Measurements from ENCODE around the gene ADAMTS8. TPM values are rescaled to one million over a fixed set of nuclear protein-coding genes. Genes with fewer than 3 reads are reported as not detected.

Gene ADAMTS8
- total RNA-seq, 1 experiment from 2014 or later = 0.15 TPM

- no peak; the same call in 1 of the 2 replicates for ATAC-seq
Measured at GRCh38 chr11:130370845-130371590, 57.4 kb downstream of the ADAMTS8 start.

GRCh38 chr11:130369713-130370112 is 58.7 kb downstream of the ADAMTS8 start:
- no peaks in the 10 kb centered on the region for H3K9me3 ChIP-seq (ENCODE audit: control insufficient read depth, insufficient read depth, low read depth, low read length)
- no peaks in the 10 kb centered on the region for H3K36me3 ChIP-seq (ENCODE audit: control insufficient read depth, insufficient read depth, low read length)
- in situ Hi-C loops (cut with HindIII; ENCODE audit: low pct_unique_long_range_greater_than_20kb, low sequenced_read_pairs) = no loop called here
- intact Hi-C loops (cut with micrococcal nuclease; ENCODE audit: unreplicated experiment) = no loop called here
- DNase-seq (ENCODE audit: low read depth, low spot score) (no peak), ATAC-seq (no peak)
- TF ChIP-seq TCF7L2 (IDR thresholded peaks at IDR 0.05; ENCODE audit: low read depth, low read length) (no peak), CTCF (IDR thresholded peaks at IDR 0.05) (no peak), POLR2AphosphoS5 (IDR thresholded peaks at IDR 0.05; ENCODE audit: low read depth, low read length) (no peak), SIN3A (IDR thresholded peaks at IDR 0.05; ENCODE audit: borderline replicate concordance, insufficient read depth, low read depth, low read length) (no peak), REST (IDR thresholded peaks at IDR 0.05; ENCODE audit: insufficient read depth in 1 of 2, low read depth in 2 of 2, low read length in 1 of 2) (no peak)
- H3K4me3 ChIP-seq (ENCODE audit: low read depth in 2 of 2, low read length in 2 of 2) = no peak overlapping the region
- no peaks in the 10 kb centered on the region for H3K4me1 ChIP-seq (ENCODE audit: control insufficient read depth, insufficient read depth, low read length)
- H3K27me3 ChIP-seq (ENCODE audit: control insufficient read depth, insufficient read depth, low read length) = peaks cover 9% of the 10 kb centered on the region; the same call in 1 of the 2 replicates
- BruUV-seq (replicated peaks) = no TSS peak
- ChIA-PET POLR2A (no interaction called here), CTCF (no interaction called here)
- no peak overlapping the region for H3K27ac ChIP-seq (ENCODE audit: low read length)

More at GRCh38 chr11:130370845-130371590, 57.4 kb downstream of the ADAMTS8 start:
- ChIA-PET CTCF (interaction anchor here (0.6 to 0.7 kb wide), 2 partner anchors 158 to 533 kb away, joined by 3 to 7 read pairs; no protein-coding TSS in a partner anchor), POLR2A (no interaction called here)
- TF ChIP-seq REST (IDR thresholded peaks at IDR 0.05; ENCODE audit: insufficient read depth in 1 of 2, low read depth in 2 of 2, low read length in 1 of 2) (no peak), CTCF (IDR thresholded peaks at IDR 0.05) (peak; percentile 48; the same call in 1 of the 2 replicates)
- Histone ChIP-seq H3K27me3 (ENCODE audit: control insufficient read depth, insufficient read depth, low read length) (peaks cover 9% of the 10 kb centered on the region; the same call in 1 of the 2 replicates), H3K27ac (ENCODE audit: low read length) (no peak overlapping the region), H3K4me1 (ENCODE audit: control insufficient read depth, insufficient read depth, low read length) (no peaks in the 10 kb centered on the region), H3K36me3 (ENCODE audit: control insufficient read depth, insufficient read depth, low read length) (no peaks in the 10 kb centered on the region), H3K9me3 (ENCODE audit: control insufficient read depth, insufficient read depth, low read depth, low read length) (no peaks in the 10 kb centered on the region), H3K4me3 (ENCODE audit: low read depth in 2 of 2, low read length in 2 of 2) (no peak overlapping the region)
- no TSS peak for BruUV-seq (replicated peaks)
- in situ Hi-C loops (cut with HindIII; ENCODE audit: low pct_unique_long_range_greater_than_20kb, low sequenced_read_pairs) = no loop called here
- DNase-seq (ENCODE audit: low read depth, low spot score) = no peak
- intact Hi-C loops (cut with micrococcal nuclease; ENCODE audit: unreplicated experiment) = no loop called here
